K562 (cell line): ENCODE results near the gene ICAM3. TPM values are rescaled to one million over a fixed set of nuclear protein-coding genes. Genes with fewer than 3 reads are reported as not detected.

Experiments used
- CHD1 ChIP-seq: fragments of 200-600 bp; sonication (generic); IDR thresholded peaks from one replicate; pipeline ENCODE4 v1.6.1; 2012; ENCODE audit warnings: mild to moderate bottlenecking, moderate library complexity, low read length, inconsistent platforms
- CHD2 ChIP-seq: IDR thresholded peaks from 2 replicates; pipeline ENCODE4 v1.6.1; 2011; ENCODE audit warnings: low read depth, low read length
- DEAF1 ChIP-seq: fragments of 450-650 bp; formaldehyde crosslinking; IDR thresholded peaks from 2 replicates; pipeline ENCODE4 v1.4.0; 2020; ENCODE audit warnings: mild to moderate bottlenecking, moderate library complexity
- ELF1 ChIP-seq: fragments of 200-800 bp; sonication (Bioruptor generic); IDR thresholded peaks from 2 replicates; pipeline ENCODE4 v1.6.1; 2016; ENCODE audit warnings: missing genetic modification characterization, missing compliant biosample characterization
- FOXA3 ChIP-seq, 2 experiments: fragments of 450-650 bp in 1 of 2; sonication (generic) in 1 of 2; formaldehyde crosslinking; IDR thresholded peaks in 1 of 2; conservative IDR thresholded peaks in 1 of 2; 2 replicates each; pipeline versions ENCODE4 v1.4.0 to v1.8.0; 2020 to 2022; ENCODE audit warnings: mild to moderate bottlenecking in 2 of 2, missing genetic modification reagents in 1 of 2
- HDAC2 ChIP-seq: fragments of 450-650 bp; IDR thresholded peaks from 2 replicates; pipeline ENCODE4 v1.6.1; 2016; ENCODE audit warnings: mild to moderate bottlenecking
- MAX ChIP-seq: sonication (generic); formaldehyde crosslinking; IDR thresholded peaks from 2 replicates; pipeline ENCODE4 v1.9.0; 2022; ENCODE audit warnings: mild to moderate bottlenecking, missing genetic modification reagents
- NCOA6 ChIP-seq: fragments of 450-650 bp; IDR thresholded peaks from 2 replicates; pipeline ENCODE4 v1.6.1; 2017; ENCODE audit warnings: mild to moderate bottlenecking
- NR1H2 ChIP-seq: sonication (generic); formaldehyde crosslinking; IDR thresholded peaks from 2 replicates; pipeline ENCODE4 v1.4.0; 2020; ENCODE audit warnings: mild to moderate bottlenecking, missing genetic modification reagents
- RNF219 ChIP-seq: fragments of 250-450 bp; sonication (Bioruptor Pico); IDR thresholded peaks from 2 replicates; pipeline ENCODE4 v1.5.0; 2022; ENCODE audit warnings: mild to moderate bottlenecking
- RUNX1 ChIP-seq: sonication (generic); IDR thresholded peaks from 2 replicates; pipeline ENCODE4 v1.6.1; 2016; ENCODE audit warnings: antibody characterized with exemption, low read depth
- SOX6 ChIP-seq: fragments of 450-650 bp; IDR thresholded peaks from 2 replicates; pipeline ENCODE4 v1.6.1; 2014; ENCODE audit warnings: mild to moderate bottlenecking
- SUPT5H ChIP-seq: fragments of 450-650 bp; IDR thresholded peaks from 2 replicates; pipeline ENCODE4 v1.6.1; 2016
- TAF9B ChIP-seq: fragments of 450-650 bp; IDR thresholded peaks from 2 replicates; pipeline ENCODE4 v1.6.1; 2018; ENCODE audit warnings: mild to moderate bottlenecking; ENCODE audit not compliant: partially characterized antibody
- TARDBP ChIP-seq: fragments of 450-650 bp; IDR thresholded peaks from 2 replicates; pipeline ENCODE4 v1.6.1; 2016
- ZNF239 ChIP-seq: fragments of 250-450 bp; sonication (Bioruptor Pico); IDR thresholded peaks from 2 replicates; pipeline ENCODE4 v1.4.0; 2020; ENCODE audit warnings: mild to moderate bottlenecking
- polyA plus RNA-seq, 8 experiments: library from polyadenylated mRNA; depleted of rRNA in 4 of 8; stranded (reverse) in 5 of 8; unstranded in 3 of 8; fragments of >200 nt; fragmentation: Nextera tagmentation in 2 of 8; fragmentation: Illumina TruSeq in 1 of 8; extraction: Ambion mirVana in 2 of 8; extraction: Trizol in 1 of 8; gene quantifications; 2 replicates each; pipeline versions ENCODE4 v1.2.1 to v1.2.3, GENCODE V29; 2011 to 2014; ENCODE audit warnings: inconsistent platforms in 1 of 8, missing spikeins in 1 of 8
- total RNA-seq, 7 experiments: library from RNA; depleted of rRNA in 6 of 7; stranded (reverse); fragments of >200 nt in 6 of 7; fragmentation: Illumina TruSeq in 2 of 7; extraction: Trizol in 2 of 7; gene quantifications; 2 replicates each; pipeline versions ENCODE4 v1.2.1 to v1.2.3, GENCODE V29; 2011 to 2021; ENCODE audit warnings: low replicate concordance in 1 of 7
- TF ChIP-seq, protein P1 (sequence below), 3 experiments: fragments of 200-800 bp in 1 of 3; fragments of 250-450 bp in 1 of 3; fragments of 450-650 bp in 1 of 3; sonication (Bioruptor Pico) in 1 of 3; sonication (Bioruptor generic) in 1 of 3; formaldehyde crosslinking in 1 of 3; IDR thresholded peaks; 2 replicates each; pipeline versions ENCODE4 v1.6.1 to v1.8.0; 2016 to 2022; ENCODE audit warnings: mild to moderate bottlenecking in 2 of 3, missing genetic modification characterization in 2 of 3, missing compliant biosample characterization in 1 of 3, moderate library complexity in 1 of 3
- TF ChIP-seq, protein P2 (sequence below): sonication (generic); formaldehyde crosslinking; IDR thresholded peaks from 2 replicates; pipeline ENCODE4 v1.8.0; 2022; ENCODE audit warnings: mild to moderate bottlenecking, missing genetic modification reagents

The ICAM3 gene
- total and polyA plus RNA-seq, 9 of the 15 experiments (the other 6 are each of a cell fraction or from before 2014, with no cell fraction given): 6.5 to 39.5 (median 24.2) TPM

DNA sequence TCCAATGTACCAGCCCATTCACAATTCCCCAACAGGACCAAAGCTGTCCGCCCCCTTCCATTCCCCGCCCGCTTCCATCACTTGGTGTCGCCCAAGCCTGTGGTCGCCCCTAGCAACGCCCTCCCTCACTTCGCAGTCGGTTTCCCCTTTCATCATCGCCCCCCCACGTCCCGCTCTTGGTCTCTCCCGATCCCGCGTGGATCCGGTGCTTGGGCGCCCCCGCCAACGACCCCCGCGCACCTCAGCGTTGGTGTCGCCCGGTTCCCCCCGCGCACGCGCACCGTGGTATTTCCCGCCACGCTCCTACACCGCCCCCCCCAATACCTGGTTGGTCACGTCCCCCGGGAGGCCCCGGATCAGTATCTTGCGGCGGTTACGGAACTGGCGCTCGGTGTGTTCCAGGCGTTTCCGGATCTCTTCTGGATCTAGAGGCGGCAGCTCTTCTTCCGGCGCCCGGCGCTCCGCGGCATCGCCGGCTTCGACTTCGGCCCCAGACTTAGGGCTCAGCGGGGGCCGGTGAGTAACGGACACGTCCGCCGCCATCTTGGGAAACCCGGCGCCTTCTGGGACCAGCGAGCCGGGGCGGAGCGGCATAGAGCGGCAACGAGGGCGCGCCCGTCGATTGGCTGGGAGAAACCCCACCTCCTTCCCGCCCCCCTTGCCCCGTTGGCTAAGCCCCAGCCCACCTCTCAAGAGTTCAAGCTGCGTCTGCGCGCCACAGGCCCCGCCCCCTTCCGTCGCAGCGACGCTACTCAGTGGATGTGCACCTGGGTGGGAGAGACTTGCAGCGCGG is 6.3 kb downstream of the ICAM3 start, which contains the start of gene RAVER1 (continued):
- TF ChIP-seq CHD2: peak; percentile 30; the same call in 1 of the 2 replicates
- TF ChIP-seq TAF9B: peak; percentile 96
- TF ChIP-seq TARDBP: 0 out of 2 replicates have a peak, but pooled peaks have one; percentile 35
- peak; percentile 77; the same call in 1 of the 2 replicates for TF ChIP-seq HDAC2
- peak; percentile 38 for TF ChIP-seq CHD1
- TF ChIP-seq SUPT5H: peak; percentile 97
- TF ChIP-seq NCOA6: no peak
- TF ChIP-seq, protein P1, sequence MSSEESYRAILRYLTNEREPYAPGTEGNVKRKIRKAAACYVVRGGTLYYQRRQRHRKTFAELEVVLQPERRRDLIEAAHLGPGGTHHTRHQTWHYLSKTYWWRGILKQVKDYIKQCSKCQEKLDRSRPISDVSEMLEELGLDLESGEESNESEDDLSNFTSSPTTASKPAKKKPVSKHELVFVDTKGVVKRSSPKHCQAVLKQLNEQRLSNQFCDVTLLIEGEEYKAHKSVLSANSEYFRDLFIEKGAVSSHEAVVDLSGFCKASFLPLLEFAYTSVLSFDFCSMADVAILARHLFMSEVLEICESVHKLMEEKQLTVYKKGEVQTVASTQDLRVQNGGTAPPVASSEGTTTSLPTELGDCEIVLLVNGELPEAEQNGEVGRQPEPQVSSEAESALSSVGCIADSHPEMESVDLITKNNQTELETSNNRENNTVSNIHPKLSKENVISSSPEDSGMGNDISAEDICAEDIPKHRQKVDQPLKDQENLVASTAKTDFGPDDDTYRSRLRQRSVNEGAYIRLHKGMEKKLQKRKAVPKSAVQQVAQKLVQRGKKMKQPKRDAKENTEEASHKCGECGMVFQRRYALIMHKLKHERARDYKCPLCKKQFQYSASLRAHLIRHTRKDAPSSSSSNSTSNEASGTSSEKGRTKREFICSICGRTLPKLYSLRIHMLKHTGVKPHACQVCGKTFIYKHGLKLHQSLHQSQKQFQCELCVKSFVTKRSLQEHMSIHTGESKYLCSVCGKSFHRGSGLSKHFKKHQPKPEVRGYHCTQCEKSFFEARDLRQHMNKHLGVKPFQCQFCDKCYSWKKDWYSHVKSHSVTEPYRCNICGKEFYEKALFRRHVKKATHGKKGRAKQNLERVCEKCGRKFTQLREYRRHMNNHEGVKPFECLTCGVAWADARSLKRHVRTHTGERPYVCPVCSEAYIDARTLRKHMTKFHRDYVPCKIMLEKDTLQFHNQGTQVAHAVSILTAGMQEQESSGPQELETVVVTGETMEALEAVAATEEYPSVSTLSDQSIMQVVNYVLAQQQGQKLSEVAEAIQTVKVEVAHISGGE (CRISPR knock-in tag; IDR thresholded peaks at IDR 0.05): peak in 1 of 3 experiments; percentile 85; a peak in 2 of 6 replicates
- no peak for TF ChIP-seq ZNF239 (CRISPR knock-in tag)
- TF ChIP-seq FOXA3 (CRISPR knock-in tag; conservative IDR thresholded peaks at IDR 0.05 in 1 of 2, IDR thresholded peaks at IDR 0.05 in 1 of 2): no peak; a peak in 1 of 4 replicates
- TF ChIP-seq NR1H2 (CRISPR knock-in tag): 0 out of 2 replicates have a peak, but pooled peaks have one; percentile 6
- TF ChIP-seq RUNX1: no peak
- 0 out of 2 replicates have a peak, but pooled peaks have one; percentile 9 for TF ChIP-seq SOX6
- TF ChIP-seq RNF219: no peak
- peak; percentile 84 for TF ChIP-seq MAX (CRISPR knock-in tag)
- no peak; the same call in 1 of the 2 replicates for TF ChIP-seq ELF1 (tag)
- no peak for TF ChIP-seq DEAF1 (CRISPR knock-in tag)
- TF ChIP-seq, protein P2, sequence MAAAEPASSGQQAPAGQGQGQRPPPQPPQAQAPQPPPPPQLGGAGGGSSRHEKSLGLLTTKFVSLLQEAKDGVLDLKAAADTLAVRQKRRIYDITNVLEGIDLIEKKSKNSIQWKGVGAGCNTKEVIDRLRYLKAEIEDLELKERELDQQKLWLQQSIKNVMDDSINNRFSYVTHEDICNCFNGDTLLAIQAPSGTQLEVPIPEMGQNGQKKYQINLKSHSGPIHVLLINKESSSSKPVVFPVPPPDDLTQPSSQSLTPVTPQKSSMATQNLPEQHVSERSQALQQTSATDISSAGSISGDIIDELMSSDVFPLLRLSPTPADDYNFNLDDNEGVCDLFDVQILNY: peak; percentile 80
